ENCODE results near the gene NRM.
A peak's percentile ranks its signal among the peaks of the same experiment; 100 is the strongest.

NRM gene

GRCh38 chr6:30727920-30728553 is 37.3 kb upstream of the NRM start:
- Histone ChIP-seq H3K9me2 (replicated peaks; ENCODE audit: insufficient read depth, low read length) (no peaks in the 10 kb centered on the region), H3K9ac (ENCODE audit: low read length) (no peak overlapping the region), H3K27me3 (ENCODE audit: low read length) (no peaks in the 10 kb centered on the region), H4K20me1 (ENCODE audit: low read depth, low read length) (peaks cover 7% of the 10 kb centered on the region), H2AFZ (ENCODE audit: low read depth, low read length, severe bottlenecking) (no peak overlapping the region), H3K79me2 (ENCODE audit: insufficient read depth, low read length) (peaks cover 15% of the 10 kb centered on the region), H3K4me2 (ENCODE audit: low read depth, low read length, poor library complexity, severe bottlenecking) (no peak overlapping the region), H3K9me3 (ENCODE audit: insufficient read depth, low read length) (no peaks in the 10 kb centered on the region), H3K4me3 (ENCODE audit: insufficient read depth, low read length, poor library complexity, severe bottlenecking) (no peak overlapping the region), H3K27ac (ENCODE audit: low read depth, low read length) (no peak overlapping the region), H3F3A (ENCODE audit: insufficient read depth) (peaks cover 72% of the 10 kb centered on the region), H3K36me3 (ENCODE audit: low read length) (peaks cover 26% of the 10 kb centered on the region)
- no peak for TF ChIP-seq CTCF (IDR thresholded peaks at IDR 0.05; ENCODE audit: insufficient read depth, low read length, poor library complexity, severe bottlenecking)
- TF ChIP-seq EZH2phosphoT487 (conservative IDR thresholded peaks at IDR 0.05; ENCODE audit: low read length), result no peak

GRCh38 chr6:30726506-30727413 is 36.0 kb upstream of the NRM start:
- Histone ChIP-seq H3K27me3 (ENCODE audit: low read length) (no peaks in the 10 kb centered on the region), H3K36me3 (ENCODE audit: low read length) (peaks cover 35% of the 10 kb centered on the region), H3K27ac (ENCODE audit: low read depth, low read length) (no peak overlapping the region), H3F3A (ENCODE audit: insufficient read depth) (peaks cover 78% of the 10 kb centered on the region), H4K20me1 (ENCODE audit: low read depth, low read length) (peaks cover 13% of the 10 kb centered on the region), H3K4me3 (ENCODE audit: insufficient read depth, low read length, poor library complexity, severe bottlenecking) (no peak overlapping the region), H3K9me2 (replicated peaks; ENCODE audit: insufficient read depth, low read length) (no peaks in the 10 kb centered on the region), H3K9ac (ENCODE audit: low read length) (no peak overlapping the region), H3K79me2 (ENCODE audit: insufficient read depth, low read length) (peaks cover 28% of the 10 kb centered on the region), H3K9me3 (ENCODE audit: insufficient read depth, low read length) (no peaks in the 10 kb centered on the region), H3K4me2 (ENCODE audit: low read depth, low read length, poor library complexity, severe bottlenecking) (no peak overlapping the region), H2AFZ (ENCODE audit: low read depth, low read length, severe bottlenecking) (no peak overlapping the region)
- TF ChIP-seq CTCF (IDR thresholded peaks at IDR 0.05; ENCODE audit: insufficient read depth, low read length, poor library complexity, severe bottlenecking) (no peak), EZH2phosphoT487 (conservative IDR thresholded peaks at IDR 0.05; ENCODE audit: low read length) (no peak)

GRCh38 chr6:30725713-30726505 is 35.1 kb upstream of the NRM start:
- Histone ChIP-seq H2AFZ (ENCODE audit: low read depth, low read length, severe bottlenecking) (no peak overlapping the region), H3K36me3 (ENCODE audit: low read length) (peaks cover 41% of the 10 kb centered on the region), H3K9ac (ENCODE audit: low read length) (no peak overlapping the region), H3F3A (ENCODE audit: insufficient read depth) (peaks cover 81% of the 10 kb centered on the region), H4K20me1 (ENCODE audit: low read depth, low read length) (peaks cover 15% of the 10 kb centered on the region), H3K9me2 (replicated peaks; ENCODE audit: insufficient read depth, low read length) (no peaks in the 10 kb centered on the region), H3K4me2 (ENCODE audit: low read depth, low read length, poor library complexity, severe bottlenecking) (no peak overlapping the region), H3K79me2 (ENCODE audit: insufficient read depth, low read length) (peaks cover 36% of the 10 kb centered on the region), H3K27ac (ENCODE audit: low read depth, low read length) (0 out of 2 replicates have a peak overlapping the region, but pooled peaks have one; percentile 2), H3K9me3 (ENCODE audit: insufficient read depth, low read length) (no peaks in the 10 kb centered on the region), H3K4me3 (ENCODE audit: insufficient read depth, low read length, poor library complexity, severe bottlenecking) (no peak overlapping the region), H3K27me3 (ENCODE audit: low read length) (no peaks in the 10 kb centered on the region)
- TF ChIP-seq CTCF (IDR thresholded peaks at IDR 0.05; ENCODE audit: insufficient read depth, low read length, poor library complexity, severe bottlenecking), result no peak
- no peak for TF ChIP-seq EZH2phosphoT487 (conservative IDR thresholded peaks at IDR 0.05; ENCODE audit: low read length)

Data from SU-DHL-6 (cell line).